NK-92 (cell line): ENCODE measurements around the gene ROBO2.

Experiments used
- DNase-seq: peaks from one replicate; lab custom pipeline; 2025; ENCODE audit not compliant: unreplicated experiment; lab: John Stamatoyannopoulos, UW

ROBO2 gene

GRCh38 chr3:77325280-77325679, 285.4 kb downstream of the ROBO2 start:
- no peak for DNase-seq

- DNase-seq = no peak
These were observed 285.8 kb downstream of the ROBO2 start for GRCh38 chr3:77325702-77326101.

GRCh38 chr3:77326586-77326985, 286.7 kb downstream of the ROBO2 start:
- no peak for DNase-seq

GRCh38 chr3:77328690-77329089, 288.8 kb downstream of the ROBO2 start:
- no peak for DNase-seq

- DNase-seq = no peak
These were observed 289.2 kb downstream of the ROBO2 start for GRCh38 chr3:77329116-77329515.

- DNase-seq = no peak
These were observed 298.3 kb downstream of the ROBO2 start for GRCh38 chr3:77338195-77338594.

GRCh38 chr3:77342027-77342426, 302.1 kb downstream of the ROBO2 start:
- DNase-seq = no peak

GRCh38 chr3:77342688-77343087, 302.8 kb downstream of the ROBO2 start:
- DNase-seq = no peak

- no peak for DNase-seq
These were observed 305.1 kb downstream of the ROBO2 start for GRCh38 chr3:77345009-77345408.

GRCh38 chr3:77348244-77348855, 308.5 kb downstream of the ROBO2 start:
- no peak for DNase-seq

GRCh38 chr3:77354958-77355357, 315.1 kb downstream of the ROBO2 start:
- no peak for DNase-seq

GRCh38 chr3:77362936-77363335, 323.0 kb downstream of the ROBO2 start:
- no peak for DNase-seq

GRCh38 chr3:77365152-77365551, 325.3 kb downstream of the ROBO2 start:
- DNase-seq = no peak

- no peak for DNase-seq
These were observed 330.5 kb downstream of the ROBO2 start for GRCh38 chr3:77370413-77370812.

GRCh38 chr3:77372018-77372417, 332.1 kb downstream of the ROBO2 start:
- no peak for DNase-seq

GRCh38 chr3:77372634-77373346, 332.9 kb downstream of the ROBO2 start:
- no peak for DNase-seq

GRCh38 chr3:77373619-77374018, 333.7 kb downstream of the ROBO2 start:
- no peak for DNase-seq

- no peak for DNase-seq
These were observed 336.6 kb downstream of the ROBO2 start for GRCh38 chr3:77376511-77376910.

- no peak for DNase-seq
These were observed 337.8 kb downstream of the ROBO2 start for GRCh38 chr3:77377717-77378116.

- no peak for DNase-seq
These were observed 340.2 kb downstream of the ROBO2 start for GRCh38 chr3:77380136-77380535.

- DNase-seq = no peak
These were observed 341.5 kb downstream of the ROBO2 start for GRCh38 chr3:77381431-77381830.

- DNase-seq = no peak
These were observed 352.3 kb downstream of the ROBO2 start for GRCh38 chr3:77392181-77392580.

GRCh38 chr3:77394046-77394445, 354.1 kb downstream of the ROBO2 start:
- DNase-seq = no peak
